NCI-H1092 (cell line): ENCODE results near the gene TEX35.

Experiments used
- DNase-seq: peaks from one replicate; lab custom pipeline; 2025; lab: John Stamatoyannopoulos, UW

Gene TEX35

DNA sequence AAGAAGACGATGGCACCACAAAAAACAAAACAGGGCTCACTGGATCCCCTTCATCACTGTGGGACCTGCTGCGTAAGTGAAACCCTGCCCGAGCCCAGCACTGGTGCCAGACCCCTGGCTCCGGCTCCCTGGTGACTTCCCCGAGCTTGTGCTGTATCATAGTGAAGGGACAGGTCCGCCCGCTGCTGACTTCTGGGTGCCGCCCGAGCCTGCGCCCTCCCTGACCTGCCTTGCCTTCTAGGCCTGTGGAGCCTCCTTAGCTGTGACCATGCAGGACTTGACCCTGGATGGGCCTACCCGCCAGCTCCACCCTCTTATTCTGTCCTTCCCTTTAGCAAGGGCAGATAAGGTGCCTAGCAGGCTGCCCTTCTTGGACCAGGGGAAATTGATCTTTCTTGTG lies 7.9 kb downstream of the TEX35 start:
- DNase-seq = no peak

DNA sequence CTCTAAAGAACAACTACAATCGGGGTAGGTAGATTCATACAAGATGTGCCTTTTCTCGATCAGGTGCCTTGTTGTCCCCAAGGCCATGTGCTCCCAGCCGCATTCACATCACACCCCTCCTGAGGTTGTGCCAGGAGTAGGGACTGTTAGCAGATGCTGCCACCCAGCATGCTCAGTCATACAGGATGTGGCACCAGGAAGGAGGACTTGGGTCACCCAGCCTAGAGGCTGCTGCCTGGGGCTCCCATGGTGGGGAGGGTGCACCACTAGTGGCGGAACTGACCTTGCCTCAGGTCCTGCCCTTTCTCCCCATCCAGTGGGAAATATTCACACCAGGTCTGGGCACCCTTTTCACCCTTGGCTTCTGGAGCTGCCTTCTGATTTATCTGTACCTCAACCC lies 8.3 kb downstream of the TEX35 start:
- DNase-seq = no peak

- no peak for DNase-seq
Measured at GRCh38 chr1:178527117-178527516, 14.2 kb downstream of the TEX35 start.

- no peak for DNase-seq
Measured at GRCh38 chr1:178528228-178528952, 15.5 kb downstream of the TEX35 start.

DNA sequence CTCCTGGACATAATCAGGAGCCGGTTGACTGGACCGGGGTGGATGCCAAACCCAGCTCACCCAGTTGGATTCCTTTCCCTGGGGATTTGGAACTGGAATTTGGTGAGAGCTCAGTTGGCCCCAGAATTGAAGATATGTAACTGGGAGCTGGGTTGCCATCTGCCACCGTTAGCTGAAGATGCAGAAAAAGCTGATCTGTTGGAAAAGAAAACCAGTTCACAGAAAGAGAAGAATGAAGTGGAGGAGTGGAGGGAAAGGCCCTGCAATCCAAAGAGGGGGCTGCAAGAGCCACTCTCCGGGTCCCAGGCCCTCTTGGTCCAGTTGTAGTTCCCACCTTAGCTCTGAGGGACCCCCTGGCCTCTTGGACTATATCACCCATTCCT lies 16.0 kb downstream of the TEX35 start:
- no peak for DNase-seq

- no peak for DNase-seq
Measured at GRCh38 chr1:178529364-178530036, 16.6 kb downstream of the TEX35 start.

DNA sequence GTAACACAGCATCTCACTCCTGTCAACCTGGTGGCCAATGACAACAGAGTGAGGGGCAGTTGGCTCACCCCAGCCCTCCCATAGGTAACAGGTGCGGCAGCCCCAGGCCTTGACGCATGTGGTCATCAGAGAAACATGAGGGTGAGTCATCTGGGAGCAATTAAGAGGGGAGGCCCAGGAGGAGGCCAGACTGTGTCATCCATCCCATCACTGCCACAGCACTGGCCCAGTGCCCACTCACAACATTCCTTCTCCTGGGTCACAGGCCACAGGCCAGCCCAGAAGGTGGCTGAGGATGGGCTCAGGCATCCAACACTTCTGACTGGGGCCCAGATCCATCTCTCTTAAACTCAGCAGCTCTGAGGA lies 17.1 kb downstream of the TEX35 start:
- no peak for DNase-seq

DNA sequence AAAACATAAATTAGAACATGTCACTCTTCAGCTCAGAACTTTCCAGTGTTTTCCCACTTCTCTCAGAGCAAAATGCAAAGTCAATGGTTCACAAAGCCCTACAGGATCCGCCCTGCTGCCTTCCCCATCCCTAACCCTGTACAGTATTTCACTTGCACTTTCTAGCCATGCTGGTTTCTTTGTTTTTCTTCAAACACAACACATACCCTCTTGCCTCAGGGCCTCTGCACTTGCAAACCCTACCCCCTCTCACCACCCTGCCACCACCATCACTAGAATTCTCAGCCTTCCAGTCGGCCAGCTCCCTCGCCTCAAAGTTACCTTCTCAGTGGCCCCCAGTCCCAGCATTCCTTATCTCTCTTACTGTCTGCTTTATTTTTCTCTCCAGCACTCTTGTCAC lies 17.6 kb downstream of the TEX35 start:
- no peak for DNase-seq

DNA sequence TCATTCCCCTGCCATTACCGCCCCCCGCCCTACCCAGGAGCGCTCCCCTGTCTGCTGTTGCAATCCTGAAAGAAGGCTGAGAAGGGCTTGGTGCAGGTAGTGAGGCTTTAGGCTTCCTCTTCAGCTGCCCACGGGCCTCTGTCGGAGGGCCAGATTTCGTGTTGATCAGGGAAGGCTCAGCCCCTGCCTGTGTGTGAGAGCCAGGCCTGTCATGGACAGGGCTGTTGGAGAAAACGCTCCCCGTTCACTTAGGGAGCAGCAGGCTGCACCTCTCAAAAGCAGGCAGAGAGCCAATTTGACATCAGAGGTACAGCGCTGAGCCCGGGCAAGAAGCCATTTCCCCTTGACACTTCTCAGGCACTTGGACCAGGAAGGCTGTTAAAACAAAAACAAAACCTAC lies 19.0 kb downstream of the TEX35 start:
- peak; percentile 51 for DNase-seq

DNA sequence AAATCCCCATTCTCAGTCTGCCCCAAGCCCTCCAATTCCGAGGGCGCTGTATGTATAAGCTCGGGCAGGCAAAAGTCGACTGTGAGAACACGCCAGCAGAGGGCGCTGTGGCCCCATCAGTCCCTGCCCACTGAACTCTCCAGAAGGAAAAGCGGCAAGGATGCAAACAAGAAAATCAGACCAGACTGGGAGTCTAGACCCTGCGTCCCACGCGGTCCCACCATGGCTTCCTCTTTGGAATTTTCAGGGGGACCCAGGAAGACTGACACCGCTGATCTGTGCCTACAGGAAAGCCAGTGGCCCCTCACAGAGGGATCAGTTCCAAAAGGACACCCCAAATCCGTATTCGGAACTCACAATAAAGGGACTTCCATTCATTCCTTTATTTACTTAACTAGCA lies 19.5 kb downstream of the TEX35 start:
- peak; percentile 57 for DNase-seq

GRCh38 chr1:178533121-178533946 lies 20.4 kb downstream of the TEX35 start:
- no peak for DNase-seq

DNA sequence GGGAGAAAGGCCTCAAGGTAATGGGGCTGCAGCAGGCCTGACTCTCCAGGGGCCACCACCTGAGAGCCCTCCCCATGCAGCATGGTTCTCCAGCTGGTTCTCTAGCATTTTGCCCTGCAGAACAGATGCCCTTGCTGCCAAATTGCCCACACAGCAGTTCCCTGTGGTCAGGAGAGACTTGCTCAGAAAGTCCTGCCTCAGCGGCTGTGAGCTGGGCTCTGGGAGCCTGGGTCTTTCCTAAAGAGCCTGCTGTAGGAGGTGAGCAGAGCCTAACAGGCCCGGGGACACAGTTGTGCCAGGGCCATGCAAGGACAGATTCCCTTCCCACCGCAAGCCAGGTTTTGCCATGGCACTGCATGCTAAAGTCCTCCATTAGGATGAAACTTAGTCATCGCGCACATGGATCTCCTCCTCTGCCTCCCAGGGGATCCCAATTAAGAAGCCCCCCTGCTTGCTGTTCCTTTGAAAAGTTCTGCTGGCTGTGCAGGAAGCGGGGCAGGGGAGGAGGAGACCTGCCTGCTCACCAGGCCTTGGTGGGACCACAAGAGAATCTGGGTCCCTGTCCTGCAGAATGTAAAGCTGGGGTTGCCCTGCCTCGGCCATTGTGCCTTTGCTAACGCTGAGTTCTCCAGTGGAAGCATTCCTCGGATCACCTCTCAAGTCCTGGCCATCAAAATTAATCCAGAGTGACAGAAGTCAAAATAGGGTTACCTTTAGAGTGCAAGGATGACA lies 21.4 kb downstream of the TEX35 start:
- DNase-seq = no peak

DNA sequence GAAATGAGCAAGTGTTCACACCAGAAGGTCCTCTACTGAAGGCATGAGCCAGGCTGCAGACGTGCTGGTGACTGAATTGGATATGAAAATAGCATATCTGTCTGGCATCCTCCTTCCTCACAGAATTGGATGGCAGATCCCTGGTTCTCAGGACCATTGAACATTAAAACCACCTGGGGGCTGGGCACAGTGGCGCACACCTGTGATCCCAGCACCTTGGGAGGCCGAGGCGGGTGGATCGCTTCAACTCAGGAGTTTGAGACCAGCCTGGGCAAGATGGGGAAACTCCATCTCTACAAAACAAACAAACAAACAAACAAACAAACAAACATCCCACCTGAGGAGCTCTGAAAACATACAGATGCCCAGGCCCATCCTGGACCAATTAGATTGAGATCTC lies 23.4 kb downstream of the TEX35 start:
- DNase-seq = no peak

GRCh38 chr1:178536844-178537371 lies 24.0 kb downstream of the TEX35 start:
- DNase-seq = no peak

DNA sequence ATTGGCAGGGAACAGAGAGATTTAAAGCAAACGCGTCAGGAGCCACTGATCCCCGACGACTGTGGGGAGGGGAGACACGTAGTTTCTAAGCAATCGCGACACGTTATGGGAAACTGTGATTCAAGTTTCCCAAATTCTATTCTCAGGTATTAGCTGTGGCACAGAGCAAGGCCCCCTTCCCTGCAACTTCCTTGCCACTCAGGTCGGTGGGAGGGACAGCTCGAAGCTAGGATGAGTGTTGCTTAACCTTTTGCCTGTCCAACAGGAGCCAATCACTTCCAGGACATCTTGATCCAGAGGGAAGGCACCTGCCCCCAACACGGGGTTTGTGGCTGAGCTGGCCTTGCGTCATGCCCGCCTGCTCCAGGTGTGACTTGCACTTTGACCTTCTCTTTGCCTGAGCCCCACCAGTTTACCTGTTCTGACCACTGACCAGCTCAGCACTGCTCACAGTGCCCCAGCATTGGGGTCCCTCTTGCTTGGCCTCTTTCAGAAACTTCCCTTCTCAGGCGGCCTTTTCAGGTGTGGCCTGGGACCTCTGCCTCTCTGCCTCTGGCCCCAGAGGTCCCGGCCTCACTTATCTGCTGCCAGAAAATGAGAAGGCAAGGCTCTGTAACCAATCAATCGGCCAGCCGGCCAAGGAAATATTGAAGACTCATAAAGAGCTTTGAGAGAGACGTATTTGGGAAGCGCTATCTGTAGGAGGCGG lies 24.6 kb downstream of the TEX35 start:
- DNase-seq = no peak

- DNase-seq = no peak
Measured at GRCh38 chr1:178538192-178538916, 25.4 kb downstream of the TEX35 start.

GRCh38 chr1:178539291-178539690 lies 26.4 kb downstream of the TEX35 start:
- no peak for DNase-seq

GRCh38 chr1:178540204-178540603 lies 27.3 kb downstream of the TEX35 start:
- no peak for DNase-seq

DNA sequence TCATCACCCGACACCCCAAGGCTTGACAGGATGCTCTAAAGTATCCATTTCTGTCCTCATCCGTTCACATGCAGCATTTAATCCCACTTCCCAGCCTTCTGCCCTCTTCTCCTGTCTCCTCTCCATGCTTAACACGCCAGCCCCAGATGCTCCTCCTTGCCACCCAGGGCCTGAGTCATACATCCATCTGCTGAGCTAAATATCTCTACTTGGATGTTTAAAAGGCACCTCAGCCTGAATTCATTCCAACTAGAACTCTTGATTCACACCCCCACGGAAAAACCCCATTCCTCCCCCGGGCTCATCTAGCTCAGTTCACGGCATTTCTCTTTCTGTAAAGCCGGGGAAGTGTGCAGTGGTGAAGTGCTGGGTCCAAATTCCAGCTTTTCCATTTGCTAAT lies 27.7 kb downstream of the TEX35 start:
- no peak for DNase-seq

- DNase-seq = no peak
Measured at GRCh38 chr1:178541379-178541778, 28.5 kb downstream of the TEX35 start.
